HepG2 (cell line): ENCODE data around the gene CEP43. TPM values are rescaled to one million over a fixed set of nuclear protein-coding genes. Genes with fewer than 3 reads are reported as not detected.

Source experiments
- PLRG1 ChIP-seq: fragments of 450-650 bp; conservative IDR thresholded peaks from 2 replicates; pipeline ENCODE4 v1.6.1; 2016
- RBFOX2 ChIP-seq: fragments of 200-400 bp; formaldehyde crosslinking; IDR thresholded peaks from 2 replicates; pipeline ENCODE4 v1.6.1; 2017; ENCODE audit warnings: low read depth, mild to moderate bottlenecking, low read length
- ZBTB2 ChIP-seq: sonication (generic); formaldehyde crosslinking; IDR thresholded peaks from 2 replicates; pipeline ENCODE4 v1.8.0; 2022; ENCODE audit warnings: low read depth, missing genetic modification reagents
- ZNF687 ChIP-seq: sonication (generic); formaldehyde crosslinking; IDR thresholded peaks from 2 replicates; pipeline ENCODE4 v1.5.1; 2020; ENCODE audit warnings: mild to moderate bottlenecking, missing genetic modification reagents, moderate library complexity
- polyA plus RNA-seq, 8 experiments: library from polyadenylated mRNA; depleted of rRNA in 3 of 8; stranded (reverse) in 7 of 8; unstranded in 1 of 8; fragments of >200 nt; fragmentation: Illumina TruSeq in 4 of 8; extraction: Trizol in 4 of 8; gene quantifications; 2 replicates each; pipeline versions ENCODE4 v1.2.1 to v1.2.3, GENCODE V29; 2011 to 2016; ENCODE audit warnings: low read depth in 4 of 8, missing spikeins in 1 of 8, mixed read lengths in 1 of 8; ENCODE audit not compliant: insufficient read depth in 1 of 8
- total RNA-seq, 5 experiments: library from RNA; depleted of rRNA; stranded (reverse); fragments of >200 nt; fragmentation: Illumina TruSeq; extraction: Trizol; gene quantifications; 2 replicates each; pipeline ENCODE4 v1.2.3, GENCODE V29; 2016; ENCODE audit warnings: low read depth in 1 of 5

Gene CEP43
- total and polyA plus RNA-seq, 2 of the 13 experiments (the other 11 are each of a cell fraction or from before 2014, with no cell fraction given) = 29.3 to 73.9 TPM

- TF ChIP-seq ZNF687 (CRISPR knock-in tag) = 0 out of 2 replicates have a peak, but pooled peaks have one; percentile 33
- no peak for TF ChIP-seq PLRG1
- TF ChIP-seq RBFOX2 = peak; percentile 41; the same call in 1 of the 2 replicates
- TF ChIP-seq ZBTB2 (CRISPR knock-in tag) = 0 out of 2 replicates have a peak, but pooled peaks have one; percentile 28
Observed at GRCh38 chr6:166952567-166953486, 46.4 kb upstream of the CEP43 start (continued).
